Ectodermal cell (in vitro differentiated cells): ENCODE data around the gene CHL1.

ENCODE experiments used
- H3K27ac ChIP-seq: 2 replicates; pipeline ENCODE4 v1.7.0; 2013; ENCODE audit warnings: mild to moderate bottlenecking, low read depth, low read length; ENCODE audit not compliant: insufficient read depth, poor library complexity, severe bottlenecking
- H3K27me3 ChIP-seq: 2 replicates; pipeline ENCODE4 v1.7.0; 2013; ENCODE audit warnings: mild to moderate bottlenecking, low read length; ENCODE audit not compliant: insufficient read depth, control insufficient read depth, poor library complexity, severe bottlenecking
- H3K36me3 ChIP-seq: one replicate; pipeline ENCODE4 v1.7.0; 2013; ENCODE audit warnings: low read length; ENCODE audit not compliant: control insufficient read depth, insufficient read depth
- H3K4me1 ChIP-seq: one replicate; pipeline ENCODE4 v1.7.0; 2013; ENCODE audit warnings: low read length; ENCODE audit not compliant: control insufficient read depth, insufficient read depth
- H3K4me3 ChIP-seq: 2 replicates; pipeline ENCODE4 v1.7.0; 2013; ENCODE audit warnings: low read depth, low read length, control low read depth; ENCODE audit not compliant: insufficient read depth
- H3K9me3 ChIP-seq: 2 replicates; pipeline ENCODE4 v1.7.0; 2013; ENCODE audit warnings: mild to moderate bottlenecking, low read length, moderate library complexity; ENCODE audit not compliant: control insufficient read depth
- WGBS, 2 experiments: methylation state at CpG; one replicate each; pipeline ENCODE4 v1.1.7; 2013; ENCODE audit warnings: missing lambda C conversion rate in 2 of 2; 5-methylcytosine and 5-hydroxymethylcytosine counted together

Gene CHL1

DNA sequence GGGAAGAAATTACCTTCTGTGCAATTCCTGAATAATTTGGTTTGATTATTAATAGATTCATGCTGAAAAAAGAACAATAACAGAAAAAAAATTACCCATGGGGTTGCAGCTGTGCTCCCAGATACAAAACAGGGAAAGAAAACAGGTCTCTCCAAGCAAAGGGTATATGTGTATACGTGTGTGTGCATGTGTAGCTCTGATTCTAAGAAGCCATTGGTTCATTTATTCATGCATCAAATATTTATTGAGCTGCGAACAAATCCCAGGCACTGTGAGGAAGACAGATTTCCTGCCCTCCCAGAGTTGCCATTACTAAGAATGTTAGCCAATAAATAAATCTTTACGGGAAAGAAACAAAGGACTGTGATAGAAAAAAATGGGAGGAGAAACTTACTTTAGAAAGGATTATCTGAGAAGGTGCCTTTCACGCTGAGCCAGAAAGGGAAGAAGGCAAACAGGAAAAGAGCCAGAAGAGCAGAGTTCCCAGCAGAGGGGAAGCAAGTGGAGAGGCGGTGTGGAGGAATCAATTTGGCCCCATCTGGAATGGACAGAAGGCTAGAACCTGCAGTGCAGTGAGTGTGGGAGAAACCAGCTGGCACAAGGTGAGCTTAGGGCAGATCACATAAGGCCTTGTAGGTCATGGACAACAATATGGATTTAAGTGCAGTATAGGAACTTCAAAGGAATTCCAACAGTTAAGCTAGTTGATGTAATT, 20.7 kb downstream of the CHL1 start:
- Histone ChIP-seq H3K36me3 (no peaks in the 10 kb centered on the region), H3K4me1 (no peaks in the 10 kb centered on the region), H3K27ac (no peak overlapping the region), H3K4me3 (no peak overlapping the region), H3K27me3 (no peaks in the 10 kb centered on the region), H3K9me3 (no peaks in the 10 kb centered on the region)
- 72 to 73% methylated on average over 5 of the region's 5 CpGs for WGBS, 2 experiments

DNA sequence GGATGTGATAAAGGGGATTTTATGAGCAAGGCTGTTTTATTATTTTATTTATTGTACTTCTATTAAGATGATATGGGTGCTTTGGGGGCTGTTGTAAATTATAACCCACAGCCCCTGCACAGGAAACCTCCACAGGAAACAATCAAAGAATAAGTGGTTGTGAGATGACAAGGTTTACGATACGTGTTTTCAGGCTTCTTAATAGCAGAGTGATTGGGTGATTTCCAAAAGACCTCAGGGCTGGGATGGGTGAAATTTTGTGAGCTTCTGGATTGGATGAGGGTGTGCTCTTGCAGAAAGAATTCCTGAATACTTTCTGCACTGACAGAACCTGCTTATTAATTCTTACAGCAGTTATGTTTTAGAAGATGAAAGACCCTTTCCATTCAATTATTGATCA, 21.4 kb downstream of the CHL1 start:
- no peak overlapping the region for H3K27ac ChIP-seq
- no peaks in the 10 kb centered on the region for H3K9me3 ChIP-seq
- 90 to 96% methylated on average over 2 of the region's 2 CpGs for WGBS, 2 experiments
- no peak overlapping the region for H3K4me3 ChIP-seq
- no peaks in the 10 kb centered on the region for H3K4me1 ChIP-seq
- no peaks in the 10 kb centered on the region for H3K27me3 ChIP-seq
- no peaks in the 10 kb centered on the region for H3K36me3 ChIP-seq

DNA sequence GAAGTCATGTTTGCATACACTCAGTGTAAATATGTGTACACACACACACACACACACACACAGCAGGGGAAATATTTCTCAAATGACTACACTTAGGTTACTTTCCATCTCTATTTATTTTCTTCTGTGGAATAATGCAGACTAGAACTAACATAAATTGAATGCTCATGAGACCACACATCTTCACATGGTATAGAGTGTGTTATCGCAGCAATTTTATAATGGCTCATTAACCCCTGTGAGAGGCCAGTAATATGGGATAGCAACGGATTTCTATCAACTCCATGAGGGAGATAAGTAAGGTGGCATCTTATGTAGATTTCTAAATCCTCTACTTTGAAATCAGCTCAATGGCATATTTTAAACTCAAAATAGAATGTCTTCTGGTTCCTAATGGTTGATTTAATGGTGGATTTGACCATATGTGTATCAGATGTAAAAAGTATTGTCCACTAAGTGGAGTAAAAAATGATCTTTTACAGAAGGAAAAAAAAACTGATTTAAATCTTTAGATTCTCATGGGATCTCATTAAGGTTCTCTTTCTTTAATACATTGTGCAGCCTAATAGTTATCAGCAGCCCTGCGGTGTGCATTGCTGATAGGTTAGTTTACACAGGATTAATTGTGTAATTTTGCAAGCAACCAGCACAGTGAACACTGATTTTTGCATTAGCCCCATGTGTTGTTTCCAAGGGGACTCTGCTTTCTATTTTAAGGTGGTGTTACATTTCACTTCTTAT, 32.0 kb downstream of the CHL1 start:
- Histone ChIP-seq H3K27me3 (no peaks in the 10 kb centered on the region), H3K9me3 (no peaks in the 10 kb centered on the region), H3K4me3 (no peak overlapping the region), H3K36me3 (no peaks in the 10 kb centered on the region), H3K4me1 (no peaks in the 10 kb centered on the region), H3K27ac (no peak overlapping the region)
- WGBS, 2 experiments, result 75 to 100% methylated on average over 2 to 3 of the region's 3 CpGs

DNA sequence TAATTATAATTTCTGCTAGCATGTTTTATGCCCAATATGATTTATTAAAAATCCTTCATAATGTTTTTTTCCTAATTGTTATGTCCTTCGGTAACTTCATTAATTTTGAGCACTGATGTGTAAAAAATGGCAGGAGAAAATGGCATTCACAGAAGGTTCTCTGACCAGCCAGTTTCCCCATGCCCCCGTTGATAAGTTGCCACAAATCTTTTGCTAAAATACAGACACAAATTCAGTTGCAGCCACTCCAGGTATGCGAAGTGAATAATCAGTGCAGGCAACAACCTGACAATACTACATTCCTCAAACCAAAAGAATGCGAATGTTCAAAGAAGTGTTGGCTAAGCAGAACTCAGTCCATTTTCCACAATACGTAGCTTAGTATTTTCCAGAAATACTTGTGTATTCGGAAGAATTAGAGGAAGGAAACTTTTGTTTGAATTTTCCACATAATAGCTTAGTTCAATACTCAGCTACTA, 32.7 kb downstream of the CHL1 start:
- Histone ChIP-seq H3K27ac (no peak overlapping the region), H3K4me3 (no peak overlapping the region), H3K9me3 (no peaks in the 10 kb centered on the region), H3K27me3 (no peaks in the 10 kb centered on the region), H3K4me1 (no peaks in the 10 kb centered on the region), H3K36me3 (no peaks in the 10 kb centered on the region)
- 80 to 85% methylated on average over 5 to 6 of the region's 6 CpGs for WGBS, 2 experiments

DNA sequence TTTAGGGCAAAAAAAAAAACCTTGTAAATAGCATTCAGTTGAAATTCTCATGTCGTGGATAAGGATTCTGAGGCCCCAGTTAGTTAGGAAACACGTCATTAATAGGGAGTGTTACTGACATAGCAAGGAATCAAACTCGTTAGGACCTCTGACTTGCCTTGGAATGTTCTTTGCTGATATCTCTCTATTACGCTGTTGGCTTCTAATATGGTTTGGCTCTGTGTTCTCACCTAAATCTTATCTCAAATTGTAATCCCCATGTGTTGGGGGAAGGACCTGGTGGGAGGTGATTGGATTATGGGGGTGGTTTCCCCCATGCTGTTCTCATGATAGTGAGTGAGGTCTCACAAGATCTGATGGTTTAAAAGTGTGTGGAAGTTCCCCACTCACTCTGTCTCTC, 40.3 kb downstream of the CHL1 start:
- no peaks in the 10 kb centered on the region for H3K4me1 ChIP-seq
- H3K9me3 ChIP-seq, result no peaks in the 10 kb centered on the region
- WGBS, 2 experiments, result 49 to 62% methylated on average over 3 to 4 of the region's 4 CpGs
- H3K27me3 ChIP-seq, result no peaks in the 10 kb centered on the region
- H3K27ac ChIP-seq, result no peak overlapping the region
- no peak overlapping the region for H3K4me3 ChIP-seq
- H3K36me3 ChIP-seq, result no peaks in the 10 kb centered on the region

DNA sequence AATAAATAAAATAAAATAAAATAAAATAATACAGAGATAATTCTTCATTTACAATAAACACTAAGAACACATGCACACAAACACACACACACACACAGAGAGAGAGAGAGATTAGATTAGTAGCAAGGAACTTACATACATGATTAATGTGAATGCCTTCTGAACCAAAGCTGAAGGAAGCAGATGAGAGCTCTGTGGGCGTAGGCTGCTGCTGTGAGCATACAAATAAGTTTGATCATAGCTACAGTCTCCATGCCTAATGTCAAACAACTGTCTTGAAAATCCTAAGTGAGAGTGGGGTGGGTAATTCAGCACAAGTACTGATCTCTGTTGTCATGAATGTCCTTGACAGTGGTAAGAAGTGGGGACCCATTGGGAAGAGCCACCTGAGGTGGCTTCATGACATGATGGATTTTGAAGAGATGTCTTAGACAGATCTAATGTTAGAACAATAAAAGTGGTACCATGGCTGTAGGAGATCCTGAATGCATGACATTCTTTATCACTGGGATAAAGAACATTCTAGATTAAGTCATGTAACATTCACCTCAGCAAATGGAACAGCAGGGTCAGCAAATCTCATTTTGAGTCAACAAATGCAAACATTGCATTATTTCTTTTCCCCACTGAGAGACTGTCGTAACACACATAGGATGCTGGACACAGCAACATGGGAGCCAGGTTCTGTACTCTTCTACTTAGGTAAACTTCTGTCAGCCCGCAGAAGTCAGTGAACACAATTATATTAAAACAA, 46.2 kb downstream of the CHL1 start:
- Histone ChIP-seq H3K36me3 (no peaks in the 10 kb centered on the region), H3K27ac (no peak overlapping the region), H3K4me3 (no peak overlapping the region), H3K4me1 (no peaks in the 10 kb centered on the region), H3K9me3 (peaks cover 6% of the 10 kb centered on the region), H3K27me3 (no peaks in the 10 kb centered on the region)
- 86 to 88% methylated on average over 3 of the region's 3 CpGs for WGBS, 2 experiments

DNA sequence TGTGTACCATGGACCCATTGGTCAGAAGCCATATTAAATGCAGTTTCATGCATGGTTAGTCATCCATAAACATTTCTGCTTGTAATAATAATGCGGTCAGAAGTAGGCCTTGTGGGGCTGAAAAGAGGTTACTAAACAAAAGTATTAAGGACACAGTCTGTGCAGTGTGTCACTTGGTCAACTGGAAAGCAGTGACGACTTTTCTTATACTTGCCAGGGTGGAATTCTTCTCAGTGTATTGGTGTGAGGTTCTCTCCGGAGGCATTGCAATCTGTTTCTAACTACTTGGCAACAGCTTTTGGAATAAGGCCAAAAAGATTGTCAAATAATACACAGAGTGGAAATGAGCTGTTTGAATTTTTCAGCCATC, 46.8 kb downstream of the CHL1 start:
- Histone ChIP-seq H3K4me1 (no peaks in the 10 kb centered on the region), H3K36me3 (no peaks in the 10 kb centered on the region), H3K27me3 (no peaks in the 10 kb centered on the region), H3K27ac (no peak overlapping the region), H3K4me3 (no peak overlapping the region), H3K9me3 (peaks cover 6% of the 10 kb centered on the region)
- 85 to 86% methylated on average over 3 of the region's 3 CpGs for WGBS, 2 experiments

DNA sequence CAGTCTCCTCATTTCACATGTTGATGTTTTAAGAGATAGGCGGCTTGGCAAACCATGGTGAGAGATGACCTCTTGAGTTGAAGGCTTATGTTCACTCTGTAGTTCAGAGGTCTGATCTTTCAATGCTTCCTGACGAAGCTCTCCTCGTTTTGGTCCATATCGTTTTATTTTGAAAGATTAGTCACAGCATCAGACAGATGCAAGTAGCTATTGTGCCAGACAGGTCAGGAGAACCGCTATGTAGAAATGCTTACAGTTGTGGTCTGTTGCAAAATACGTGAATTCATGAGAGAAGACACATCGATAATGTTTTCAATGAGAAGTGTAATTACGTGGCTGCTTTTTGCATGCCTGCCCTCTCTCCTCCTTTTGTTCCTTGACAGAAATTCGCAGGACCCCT, 47.5 kb downstream of the CHL1 start:
- Histone ChIP-seq H3K4me1 (no peaks in the 10 kb centered on the region), H3K4me3 (no peak overlapping the region), H3K27ac (no peak overlapping the region), H3K27me3 (no peaks in the 10 kb centered on the region), H3K36me3 (no peaks in the 10 kb centered on the region), H3K9me3 (peaks cover 6% of the 10 kb centered on the region)
- WGBS, 2 experiments, result 70 to 77% methylated on average over 8 to 9 of the region's 9 CpGs

DNA sequence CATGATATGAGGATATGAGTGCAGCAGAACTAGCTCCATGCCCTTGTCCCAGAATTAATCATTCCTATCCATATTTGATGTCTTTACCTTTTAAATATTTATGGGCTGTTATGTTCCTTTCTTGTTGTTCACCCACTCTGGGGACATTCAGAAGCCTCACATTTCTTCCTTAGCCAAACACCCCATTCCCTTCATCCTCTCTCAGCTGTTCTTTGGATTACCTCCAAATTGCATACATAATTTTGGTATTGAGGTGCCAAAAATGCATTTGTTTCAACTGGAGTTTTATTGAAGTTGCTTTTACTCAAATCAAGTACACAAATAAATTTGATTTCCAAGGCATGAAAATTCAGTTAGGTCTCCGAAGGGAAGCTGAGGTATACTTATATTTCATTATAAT, 51.4 kb downstream of the CHL1 start:
- WGBS, 2 experiments, result no CpG with 5 or more reads among the region's 1 CpG
- Histone ChIP-seq H3K9me3 (peaks cover 6% of the 10 kb centered on the region), H3K27me3 (no peaks in the 10 kb centered on the region), H3K4me3 (no peak overlapping the region), H3K36me3 (no peaks in the 10 kb centered on the region), H3K27ac (no peak overlapping the region), H3K4me1 (no peaks in the 10 kb centered on the region)

DNA sequence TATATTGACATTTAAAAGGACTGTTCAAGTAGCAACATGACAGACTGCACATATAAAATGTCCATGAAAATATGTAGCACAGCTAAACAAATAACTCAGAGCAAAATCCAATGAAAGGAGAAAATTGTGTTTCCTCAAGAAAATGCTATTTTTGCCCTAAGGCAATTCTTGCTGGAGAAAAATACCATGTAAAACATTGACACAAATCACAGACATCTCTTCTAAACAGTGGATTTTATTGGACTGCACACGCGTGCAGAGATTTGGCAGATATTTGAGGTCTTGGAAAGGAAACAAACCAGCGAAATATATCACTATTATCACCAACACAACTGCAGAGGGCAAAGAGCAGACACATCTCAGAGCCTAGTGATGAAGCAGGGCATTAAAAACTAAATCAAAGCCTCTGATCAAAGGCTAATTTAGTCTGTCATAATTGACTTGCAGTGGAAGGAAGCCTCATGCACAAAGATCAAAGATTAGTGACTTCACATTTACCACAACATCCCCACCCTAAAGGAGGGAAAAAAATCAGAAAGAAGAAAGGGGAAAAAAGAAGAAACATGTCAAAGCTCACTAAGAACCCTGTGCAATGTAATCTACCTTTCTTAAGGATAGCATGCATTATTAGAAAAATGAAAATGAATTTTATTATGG, 52.4 kb downstream of the CHL1 start:
- Histone ChIP-seq H3K36me3 (no peaks in the 10 kb centered on the region), H3K4me1 (no peaks in the 10 kb centered on the region), H3K4me3 (no peak overlapping the region), H3K9me3 (peaks cover 8% of the 10 kb centered on the region), H3K27me3 (no peaks in the 10 kb centered on the region), H3K27ac (no peak overlapping the region)
- WGBS, 2 experiments, result 50 to 53% methylated on average over 3 of the region's 3 CpGs
